Endothelial cell of umbilical vein (primary cell): ENCODE measurements around the gene MSH6. TPM values are rescaled to one million over a fixed set of nuclear protein-coding genes. Genes with fewer than 3 reads are reported as not detected.

ENCODE experiments used
- BruUV-seq: library from RNA; stranded (reverse); fragments of 400-500 nt; replicated peaks from 2 replicates; lab custom pipeline; 2021; lab: Mats Ljungman, UMichigan
- CTCF ChIA-PET: fragments of 300-600, 350-600 bp; sonication (Branson Sonifier 250); formaldehyde crosslinking; loops from one replicate; lab custom pipeline; 2021; ENCODE audit warnings: antibody characterized with exemption, inconsistent platforms; lab: Charles Lee
- POLR2A ChIA-PET: fragments of 300-600, 350-600 bp; sonication (Branson Sonifier 250); formaldehyde crosslinking; loops from one replicate; lab custom pipeline; 2021; ENCODE audit warnings: antibody characterized with exemption, inconsistent platforms; lab: Charles Lee
- DNase-seq: peaks from one replicate; pipeline ENCODE4 v3.0.0-alpha.2; 2011; ENCODE audit warnings: low read depth, low spot score
- FAIRE-seq: peaks from 2 replicates; lab custom pipeline; 2011; peaks lifted over from hg19 to GRCh38; lab: Jason Lieb, UNC
- H2AFZ ChIP-seq: 2 replicates; pipeline ENCODE4 v1.6.0; 2012; ENCODE audit warnings: low read depth, low read length, control low read depth, inconsistent platforms
- H3K27ac ChIP-seq: 2 replicates; pipeline ENCODE4 v1.5.1; 2011; ENCODE audit warnings: low read depth, mild to moderate bottlenecking, control low read depth, low read length, moderate library complexity; ENCODE audit not compliant: insufficient read depth
- H3K27me3 ChIP-seq, 2 experiments: 2 replicates each; pipeline versions ENCODE4 v1.6.0 to v1.6.1; 2011; ENCODE audit warnings: low read length in 2 of 2, mixed read lengths in 1 of 2; ENCODE audit not compliant: control insufficient read depth in 2 of 2, insufficient read depth in 2 of 2
- H3K36me3 ChIP-seq, 2 experiments: 2 replicates in 1 of 2; 3 replicates in 1 of 2; pipeline ENCODE4 v1.5.1; 2011; ENCODE audit warnings: low read length in 2 of 2, mild to moderate bottlenecking in 1 of 2, moderate library complexity in 1 of 2; ENCODE audit not compliant: control insufficient read depth in 2 of 2, insufficient read depth in 2 of 2; ENCODE audit errors: extremely low read depth in 1 of 2
- H3K4me1 ChIP-seq: 3 replicates; pipeline ENCODE4 v1.5.1; 2011; ENCODE audit warnings: mild to moderate bottlenecking, low read length; ENCODE audit not compliant: control insufficient read depth, insufficient read depth; ENCODE audit errors: extremely low read depth
- H3K4me2 ChIP-seq: 2 replicates; pipeline ENCODE4 v1.6.1; 2011; ENCODE audit warnings: low read length, control low read depth, mixed read lengths; ENCODE audit not compliant: insufficient read depth
- H3K4me3 ChIP-seq, 3 experiments: fragments of 200-600 bp in 1 of 3; sonication (generic), shearing (Covaris generic) in 1 of 3; replicated peaks in 1 of 3; 2 replicates each; pipeline ENCODE4 v1.5.1; 2011 to 2016; ENCODE audit warnings: control low read depth in 3 of 3, low read length in 3 of 3, mild to moderate bottlenecking in 2 of 3, inconsistent platforms in 1 of 3, low read depth in 1 of 3, moderate library complexity in 1 of 3; ENCODE audit not compliant: insufficient read depth in 1 of 3
- H3K79me2 ChIP-seq: 2 replicates; pipeline ENCODE4 v1.6.0; 2012; ENCODE audit warnings: low read length, inconsistent platforms; ENCODE audit not compliant: control insufficient read depth, insufficient read depth
- H3K9ac ChIP-seq: replicated peaks from 2 replicates; pipeline ENCODE3; 2011; ENCODE audit warnings: low read length, control low read depth; ENCODE audit not compliant: insufficient read depth; ENCODE audit errors: extremely low read depth
- H3K9me1 ChIP-seq: replicated peaks from 3 replicates; pipeline ENCODE4 v1.6.0; 2011; ENCODE audit warnings: mild to moderate bottlenecking, low read length; ENCODE audit not compliant: control insufficient read depth, insufficient read depth; ENCODE audit errors: extremely low read depth
- H3K9me3 ChIP-seq: replicated peaks from 2 replicates; pipeline ENCODE4 v1.5.1; 2012; ENCODE audit warnings: low read length, inconsistent platforms; ENCODE audit not compliant: control insufficient read depth, insufficient read depth
- H4K20me1 ChIP-seq: replicated peaks from 2 replicates; pipeline ENCODE3; 2011; ENCODE audit warnings: mild to moderate bottlenecking, low read length; ENCODE audit not compliant: control insufficient read depth, insufficient read depth; ENCODE audit errors: extremely low read depth
- CTCF ChIP-seq, 2 donors: IDR thresholded peaks; 1 replicate in 1 of 2; 2 replicates in 1 of 2; pipeline ENCODE4 v1.5.1; 2011; ENCODE audit warnings: low read length in 2 of 2, mild to moderate bottlenecking in 2 of 2, moderate library complexity in 2 of 2, control low read depth in 1 of 2, inconsistent platforms in 1 of 2, low read depth in 1 of 2; ENCODE audit not compliant: insufficient read depth in 1 of 2; ENCODE audit errors: extremely low read depth in 1 of 2
- EZH2 ChIP-seq: IDR thresholded peaks from 2 replicates; pipeline ENCODE4 v1.6.1; 2012; ENCODE audit warnings: borderline replicate concordance, low read depth, mild to moderate bottlenecking, moderate library complexity, low read length, inconsistent platforms; ENCODE audit not compliant: severe bottlenecking
- FOS ChIP-seq: IDR thresholded peaks from 2 replicates; pipeline ENCODE4 v1.6.1; 2011; ENCODE audit warnings: mild to moderate bottlenecking, low read length, moderate library complexity, borderline replicate concordance; ENCODE audit not compliant: insufficient read depth
- GATA2 ChIP-seq: IDR thresholded peaks from 2 replicates; pipeline ENCODE4 v1.7.0; 2011; ENCODE audit warnings: low read depth, mild to moderate bottlenecking, moderate library complexity, mixed read lengths, low read length; ENCODE audit not compliant: insufficient read length, insufficient read depth
- JUN ChIP-seq: IDR thresholded peaks from 2 replicates; pipeline ENCODE4 v1.6.1; 2011; ENCODE audit warnings: borderline replicate concordance, low read depth; ENCODE audit not compliant: insufficient read length, insufficient read depth
- MAX ChIP-seq: IDR thresholded peaks from 2 replicates; pipeline ENCODE4 v1.6.1; 2011; ENCODE audit not compliant: insufficient read depth, insufficient read length
- MYC ChIP-seq: IDR thresholded peaks from one replicate; pipeline ENCODE4 v1.6.1; 2011; ENCODE audit warnings: mild to moderate bottlenecking, low read depth, low read length
- POLR2A ChIP-seq: IDR thresholded peaks from 2 replicates; pipeline ENCODE4 v1.6.1; 2012; ENCODE audit warnings: low read depth, mild to moderate bottlenecking, control low read depth, low read length
- POLR2AphosphoS5 ChIP-seq: IDR thresholded peaks from 2 replicates; pipeline ENCODE4 v1.6.1; 2012; ENCODE audit warnings: low read depth, mild to moderate bottlenecking, control low read depth, low read length, moderate library complexity; ENCODE audit not compliant: insufficient read depth
- dilution Hi-C: fragments of 300-500 bp; cut with MboI; formaldehyde crosslinking; loops from one replicate; pipeline ENCODE4 v1.15.0; 2019; ENCODE audit warnings: low sequenced_read_pairs; ENCODE audit not compliant: extremely low pct_ligation_motif_present
- intact Hi-C: fragments of 100-400 bp; cut with micrococcal nuclease; formaldehyde crosslinking; loops from one replicate; pipeline ENCODE4 v1.10.0; 2022
- polyA plus RNA-seq, 4 experiments: library from polyadenylated mRNA; depleted of rRNA in 3 of 4; stranded (reverse) in 3 of 4; unstranded in 1 of 4; fragments of >200 nt; gene quantifications; 2 replicates each; pipeline versions ENCODE4 v1.2.1 to v1.2.3, GENCODE V29; 2011 to 2012; ENCODE audit warnings: missing spikeins in 1 of 4
- total RNA-seq: library from RNA; stranded (reverse); gene quantifications from 2 replicates; pipeline ENCODE4 v1.2.3, GENCODE V29; 2021

MSH6 gene
- total and polyA plus RNA-seq, 2 donors (not counting 3 experiments of a cell fraction or from before 2014, with no cell fraction given) = 11.9 to 74.0 TPM

DNA sequence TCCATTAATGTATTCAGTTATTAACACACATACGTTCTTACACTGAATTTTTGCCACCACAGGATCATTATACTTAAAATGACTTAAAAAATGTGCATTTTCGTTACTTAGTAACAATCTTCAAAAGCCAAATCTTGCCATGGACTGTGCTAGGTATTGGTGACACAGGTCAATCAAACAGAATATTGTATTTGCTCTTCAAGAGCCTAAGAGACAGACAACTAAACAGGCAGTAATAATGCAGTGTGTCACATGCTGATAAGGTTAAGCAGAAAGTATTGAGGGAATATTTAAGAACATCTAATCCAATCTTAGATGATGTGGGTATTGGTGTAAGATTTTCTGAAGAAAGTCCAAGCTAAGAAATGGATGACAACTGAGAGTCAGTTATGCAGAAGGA is 66.4 kb downstream of the MSH6 start:
- Histone ChIP-seq H3K27ac (no peak overlapping the region), H3K9me3 (no peaks in the 10 kb centered on the region), H3K27me3 (no peaks in the 10 kb centered on the region), H3K4me3 (no peak overlapping the region), H3K4me2 (no peak overlapping the region), H3K36me3 (no peaks in the 10 kb centered on the region), H3K9ac (no peak overlapping the region), H3K4me1 (no peaks in the 10 kb centered on the region), H3K79me2 (peaks cover 92% of the 10 kb centered on the region), H3K9me1 (no peaks in the 10 kb centered on the region), H4K20me1 (peaks cover 3% of the 10 kb centered on the region), H2AFZ (no peak overlapping the region)
- no peak for DNase-seq
- POLR2A ChIA-PET = no interaction called here
- intact Hi-C loops = no loop called here
- FAIRE-seq = no peak
- TF ChIP-seq CTCF (IDR thresholded peaks at IDR 0.05; ENCODE audit: extremely low read depth in 1 of 2, insufficient read depth in 1 of 2, low read depth in 1 of 2, low read length in 2 of 2) (no peak), POLR2AphosphoS5 (no peak), MYC (no peak), FOS (no peak), JUN (no peak), POLR2A (no peak), EZH2 (no peak), MAX (no peak), GATA2 (no peak)
- dilution Hi-C loops = no loop called here
- BruUV-seq = no TSS peak
- CTCF ChIA-PET = interaction anchor here (0.7 to 1.3 kb wide), 2 partner anchors 18 to 595 kb away, joined by 3 to 4 read pairs; no protein-coding TSS in a partner anchor
